Measurements from ENCODE around the gene CACNA2D2.

- TF ChIP-seq EGR1 (IDR thresholded peaks at IDR 0.05; ENCODE audit: borderline replicate concordance, low read depth, low read length) (no peak), POLR2A (IDR thresholded peaks at IDR 0.05; ENCODE audit: control extremely low read depth in 1 of 2, low read depth in 2 of 2, low read length in 2 of 2) (no peak), POLR2AphosphoS5 (IDR thresholded peaks at IDR 0.05; ENCODE audit: low read depth, low read length) (no peak), TBP (IDR thresholded peaks at IDR 0.05; ENCODE audit: low read depth, low read length) (no peak), EP300 (IDR thresholded peaks at IDR 0.05; ENCODE audit: borderline replicate concordance in 1 of 2, low read depth in 2 of 2, low read length in 2 of 2) (no peak), EZH2 (IDR thresholded peaks at IDR 0.05; ENCODE audit: low read depth, low read length, severe bottlenecking) (no peak), TAF1 (IDR thresholded peaks at IDR 0.05; ENCODE audit: low read depth, low read length) (no peak), JUND (IDR thresholded peaks at IDR 0.05; ENCODE audit: low read length) (no peak)
- TF ChIP-seq, protein P1, sequence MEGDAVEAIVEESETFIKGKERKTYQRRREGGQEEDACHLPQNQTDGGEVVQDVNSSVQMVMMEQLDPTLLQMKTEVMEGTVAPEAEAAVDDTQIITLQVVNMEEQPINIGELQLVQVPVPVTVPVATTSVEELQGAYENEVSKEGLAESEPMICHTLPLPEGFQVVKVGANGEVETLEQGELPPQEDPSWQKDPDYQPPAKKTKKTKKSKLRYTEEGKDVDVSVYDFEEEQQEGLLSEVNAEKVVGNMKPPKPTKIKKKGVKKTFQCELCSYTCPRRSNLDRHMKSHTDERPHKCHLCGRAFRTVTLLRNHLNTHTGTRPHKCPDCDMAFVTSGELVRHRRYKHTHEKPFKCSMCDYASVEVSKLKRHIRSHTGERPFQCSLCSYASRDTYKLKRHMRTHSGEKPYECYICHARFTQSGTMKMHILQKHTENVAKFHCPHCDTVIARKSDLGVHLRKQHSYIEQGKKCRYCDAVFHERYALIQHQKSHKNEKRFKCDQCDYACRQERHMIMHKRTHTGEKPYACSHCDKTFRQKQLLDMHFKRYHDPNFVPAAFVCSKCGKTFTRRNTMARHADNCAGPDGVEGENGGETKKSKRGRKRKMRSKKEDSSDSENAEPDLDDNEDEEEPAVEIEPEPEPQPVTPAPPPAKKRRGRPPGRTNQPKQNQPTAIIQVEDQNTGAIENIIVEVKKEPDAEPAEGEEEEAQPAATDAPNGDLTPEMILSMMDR (IDR thresholded peaks at IDR 0.05; ENCODE audit: control extremely low read depth in 1 of 3, insufficient read depth in 1 of 3, low read depth in 1 of 3, low read length in 3 of 3): no peak
Observed at GRCh38 chr3:50481992-50482391, 21.4 kb downstream of the CACNA2D2 start.

All from H1 (cell line).